SIG-M5 treated with dmso at 0.1 percent for 504 hours (cell line): ENCODE results near the gene MAD2L2.

Experiments
- DNase-seq: peaks from one replicate; lab custom pipeline; 2025; ENCODE audit not compliant: unreplicated experiment; lab: John Stamatoyannopoulos, UW

MAD2L2 gene

GRCh38 chr1:11681071-11681771 lies at the start of gene MAD2L2:
Gene MAD2L2 (minus strand): TSS chr1:11681148. CDS start chr1:11680601, 547 bp downstream.
- peak; percentile 64 for DNase-seq

DNA sequence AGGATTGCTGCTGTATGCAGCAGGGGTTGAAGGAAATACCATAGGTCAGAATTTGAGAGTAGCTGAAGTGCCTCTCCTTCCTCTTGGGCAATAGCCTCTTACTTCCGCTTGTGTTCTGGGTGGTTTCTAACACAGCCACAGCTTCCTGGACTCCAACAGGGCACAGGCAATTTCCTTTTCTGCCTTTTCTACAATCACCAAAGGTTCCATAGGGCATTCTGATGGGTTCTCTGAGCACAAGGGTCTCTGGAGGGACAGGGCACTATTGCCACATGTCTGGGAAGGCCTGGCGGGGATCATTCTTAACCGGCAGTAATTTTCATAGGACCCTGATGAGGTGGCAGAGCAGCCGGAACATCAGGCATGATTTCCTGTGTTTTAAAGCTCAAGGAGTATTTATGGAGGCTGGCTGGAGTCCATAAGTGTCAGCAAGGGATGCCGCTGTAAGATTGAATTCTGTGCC lies 49.5 kb upstream of the MAD2L2 start:
- peak; percentile 96 for DNase-seq

- DNase-seq = peak; percentile 15
These were observed 48.8 kb upstream of the MAD2L2 start for GRCh38 chr1:11729498-11730428.

DNA sequence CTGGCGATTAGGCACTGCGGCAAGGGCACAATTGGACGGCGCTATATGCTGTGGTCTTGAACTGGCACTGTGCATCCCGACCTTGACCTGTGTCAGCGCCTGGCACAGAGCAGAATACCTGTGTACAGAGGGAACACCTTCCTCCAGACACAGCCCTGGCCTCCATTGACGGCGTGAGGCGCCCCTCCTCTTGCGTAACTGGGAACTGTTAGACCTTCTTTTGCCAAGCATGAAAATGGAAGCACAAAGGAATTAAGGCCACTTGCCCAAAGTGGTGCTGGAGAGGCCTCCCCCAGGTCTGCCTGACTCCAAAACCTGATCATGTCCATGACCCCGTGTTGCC lies 48.2 kb upstream of the MAD2L2 start:
- no peak for DNase-seq

DNA sequence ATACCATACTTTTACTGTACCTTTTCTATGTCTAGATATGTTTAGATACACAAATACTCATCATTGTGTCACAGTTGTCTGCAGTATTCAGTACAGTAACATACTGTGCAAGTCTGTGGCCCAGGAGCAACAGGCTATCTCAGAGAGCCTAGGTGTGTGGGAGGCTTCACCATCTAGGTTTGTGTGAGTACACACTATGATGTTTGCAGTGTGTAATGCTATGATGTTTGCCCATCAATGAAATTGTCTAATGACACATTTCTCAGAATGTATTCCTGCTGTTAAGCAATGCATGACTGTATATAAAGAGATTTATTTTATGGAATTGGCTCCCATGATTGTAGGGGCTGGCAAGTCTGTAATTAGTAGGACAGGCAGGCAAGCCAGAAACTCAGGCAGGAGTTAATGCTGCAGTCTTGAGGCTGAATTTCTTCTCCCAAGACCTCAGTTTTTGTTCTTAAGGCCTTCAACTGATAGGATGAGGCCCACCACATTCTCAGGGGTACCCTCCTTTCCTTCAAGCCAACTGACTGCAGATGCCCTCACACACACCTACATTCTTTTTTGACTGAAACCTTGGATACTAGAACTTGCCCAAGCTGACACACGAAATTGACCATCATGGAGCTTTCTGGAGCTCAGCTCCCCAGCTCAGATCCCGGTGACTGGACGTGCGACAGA lies 47.3 kb upstream of the MAD2L2 start:
- no peak for DNase-seq

- DNase-seq = no peak
These were observed 46.2 kb upstream of the MAD2L2 start for GRCh38 chr1:11727119-11727518.

- peak; percentile 48 for DNase-seq
These were observed 44.7 kb upstream of the MAD2L2 start for GRCh38 chr1:11725616-11726015.

DNA sequence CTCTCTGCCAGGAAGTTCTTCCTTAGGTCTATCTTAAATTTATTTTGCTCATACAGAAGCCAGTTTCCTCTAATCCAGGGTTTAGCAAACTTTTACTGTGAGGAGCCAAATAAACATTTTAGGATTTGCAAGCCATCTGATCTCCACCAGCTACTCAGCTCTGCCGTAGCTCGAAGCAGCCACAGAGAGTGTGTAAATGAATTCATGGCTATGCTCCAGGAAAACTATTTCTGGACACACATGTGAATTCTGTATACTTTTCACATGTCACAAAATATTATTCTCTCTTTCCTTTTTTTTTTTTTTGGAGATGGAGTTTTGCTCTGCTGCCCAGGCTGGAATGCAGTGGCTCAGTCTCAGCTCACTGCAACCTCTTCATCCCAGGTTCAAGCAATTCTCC lies 41.6 kb upstream of the MAD2L2 start:
- DNase-seq = no peak

DNA sequence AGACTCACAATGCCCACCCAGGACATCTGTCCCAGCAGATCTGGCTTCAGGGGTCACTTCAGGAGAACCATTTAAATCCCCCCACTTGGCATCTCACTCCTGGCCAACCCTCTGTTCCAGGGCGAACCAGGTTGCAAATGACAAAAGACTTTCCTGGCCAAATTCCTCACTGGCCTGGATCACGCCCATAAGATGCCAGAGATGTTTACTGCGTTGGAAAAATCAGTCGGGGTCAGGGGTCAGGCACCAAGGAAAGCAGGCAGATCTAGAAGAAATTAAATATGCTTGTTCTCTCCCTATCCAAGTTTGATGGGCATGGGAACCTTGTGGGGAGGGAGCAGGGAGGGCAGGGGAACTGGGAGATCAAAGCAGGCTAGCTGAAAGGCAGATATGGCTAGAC lies 40.4 kb upstream of the MAD2L2 start:
- no peak for DNase-seq

DNA sequence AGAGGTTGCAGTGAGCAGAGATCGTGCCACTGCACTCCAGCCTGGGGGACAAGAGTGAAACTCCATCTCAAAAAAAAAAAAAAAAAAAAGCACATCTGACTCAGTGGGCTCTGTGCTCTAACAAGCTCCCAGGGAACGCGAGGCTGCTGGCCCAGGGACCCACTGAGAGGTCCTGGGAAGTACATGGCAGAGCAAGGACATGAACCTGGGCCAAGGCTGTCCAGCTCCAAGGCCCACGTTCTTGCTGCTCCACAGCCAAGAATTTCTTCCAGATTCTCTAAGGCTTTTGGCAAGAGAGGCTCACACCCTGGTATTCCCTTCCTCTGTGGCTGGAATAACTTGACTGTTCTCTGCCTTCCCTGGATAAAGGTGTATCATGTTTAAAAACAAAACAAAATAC lies 39.6 kb upstream of the MAD2L2 start:
- no peak for DNase-seq

DNA sequence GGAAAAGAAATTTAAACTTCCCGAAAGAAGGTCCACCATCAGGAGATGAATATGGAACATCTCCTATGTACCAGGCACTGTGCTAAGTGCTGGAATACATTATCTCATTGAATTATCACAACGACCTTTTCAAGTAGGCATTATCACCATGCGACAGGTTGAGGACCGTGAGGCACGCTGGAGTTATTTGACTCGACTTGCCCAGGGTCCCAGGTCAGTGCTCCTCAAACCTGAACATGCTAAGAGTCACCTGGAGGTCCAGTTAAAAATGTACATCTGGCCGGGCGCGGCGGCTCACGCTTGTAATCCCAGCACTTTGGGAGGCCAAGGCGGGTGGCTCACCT lies 39.1 kb upstream of the MAD2L2 start:
- DNase-seq = no peak

GRCh38 chr1:11719313-11720032 lies 38.5 kb upstream of the MAD2L2 start:
- DNase-seq = peak; percentile 65

GRCh38 chr1:11714831-11715575 lies 34.1 kb upstream of the MAD2L2 start:
- no peak for DNase-seq

- DNase-seq = no peak
These were observed 32.1 kb upstream of the MAD2L2 start for GRCh38 chr1:11713095-11713494.

DNA sequence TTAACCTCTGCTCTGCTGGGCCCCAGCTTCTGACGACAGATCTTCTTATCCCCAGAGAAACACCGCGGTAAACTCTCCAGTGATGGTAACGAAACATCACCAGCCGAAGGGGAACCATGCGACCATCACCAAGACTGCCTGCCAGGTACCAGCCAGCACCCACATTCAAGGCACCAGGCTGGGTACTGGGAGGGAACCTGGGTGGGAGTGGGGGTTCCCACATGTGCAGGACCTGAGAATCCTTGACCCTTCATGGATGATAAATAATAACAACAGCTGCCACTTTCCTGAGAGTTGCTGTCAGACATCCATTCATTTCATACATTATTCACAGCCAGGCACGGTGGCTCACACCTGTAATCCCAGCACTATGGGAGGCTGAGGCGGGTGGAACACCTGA lies 31.3 kb upstream of the MAD2L2 start:
- no peak for DNase-seq

DNA sequence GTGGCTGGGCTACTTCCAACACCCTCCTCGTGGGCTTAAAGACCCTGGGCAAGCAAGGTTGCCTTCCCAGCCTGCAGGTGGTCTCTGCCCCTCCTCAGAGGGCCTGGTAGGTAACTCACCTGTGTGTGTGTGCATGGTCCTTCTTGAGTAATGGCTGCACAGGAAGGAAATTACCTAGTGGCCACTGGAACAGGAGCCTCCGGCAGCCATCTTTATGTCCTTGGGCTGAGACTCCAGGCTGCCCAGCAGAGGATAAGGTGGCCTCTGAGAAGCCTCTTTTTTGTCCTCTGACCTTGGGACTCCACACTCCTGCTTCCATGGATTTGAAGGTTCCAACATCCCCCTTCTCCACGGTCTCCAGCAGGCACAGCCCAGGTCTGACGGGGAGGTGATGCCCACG lies 30.5 kb upstream of the MAD2L2 start:
- DNase-seq = no peak

DNA sequence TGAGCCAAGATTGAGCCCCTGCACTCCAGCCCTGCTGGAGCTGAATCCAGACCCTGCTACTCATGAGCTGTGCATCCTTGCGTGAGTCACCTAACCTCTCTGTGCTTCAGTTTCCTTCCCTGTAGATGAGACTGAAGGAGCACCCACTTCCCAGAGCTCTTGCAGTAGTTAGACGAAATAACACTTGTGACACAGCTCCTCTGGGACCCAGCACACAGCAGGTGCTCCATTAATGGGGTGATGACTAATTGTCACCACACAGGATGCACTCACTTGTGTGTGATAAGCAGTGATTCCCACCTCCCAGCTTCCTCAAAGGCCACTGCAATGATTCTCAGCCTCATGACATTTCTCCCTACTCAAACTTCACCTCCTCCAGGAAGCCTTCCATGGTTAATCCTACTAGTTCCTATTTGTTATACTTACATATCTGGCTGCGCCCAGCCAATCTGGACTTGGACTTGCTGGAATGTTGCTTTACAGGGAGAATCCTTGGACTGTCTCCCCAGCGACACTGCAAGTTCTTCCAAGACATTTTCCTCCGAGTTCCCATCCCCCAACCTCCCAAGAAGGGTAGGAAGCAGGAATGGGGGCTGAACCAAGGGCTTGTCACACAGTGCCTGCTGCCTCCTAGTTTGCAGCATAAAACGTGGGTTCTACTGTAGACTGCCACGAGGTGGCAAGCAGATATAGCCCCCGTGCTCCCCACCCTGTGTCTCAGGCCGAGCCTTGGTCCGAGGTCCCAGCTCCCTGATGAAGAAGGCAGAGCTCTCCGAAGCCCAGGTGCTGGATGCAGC lies 27.8 kb upstream of the MAD2L2 start:
- DNase-seq = no peak

- no peak for DNase-seq
These were observed 26.8 kb upstream of the MAD2L2 start for GRCh38 chr1:11707621-11708276.

DNA sequence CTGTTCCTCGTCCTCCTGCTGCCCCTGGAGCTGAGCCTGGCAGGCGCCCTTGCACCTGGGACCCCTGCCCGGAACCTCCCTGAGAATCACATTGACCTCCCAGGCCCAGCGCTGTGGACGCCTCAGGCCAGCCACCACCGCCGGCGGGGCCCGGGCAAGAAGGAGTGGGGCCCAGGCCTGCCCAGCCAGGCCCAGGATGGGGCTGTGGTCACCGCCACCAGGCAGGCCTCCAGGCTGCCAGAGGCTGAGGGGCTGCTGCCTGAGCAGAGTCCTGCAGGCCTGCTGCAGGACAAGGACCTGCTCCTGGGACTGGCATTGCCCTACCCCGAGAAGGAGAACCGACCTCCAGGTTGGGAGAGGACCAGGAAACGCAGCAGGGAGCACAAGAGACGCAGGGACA lies 25.3 kb upstream of the MAD2L2 start:
- no peak for DNase-seq
